Gastroesophageal sphincter (tissue), 4 donors: ENCODE data around the gene GSC2. TPM values are rescaled to one million over a fixed set of nuclear protein-coding genes. Genes with fewer than 3 reads are reported as not detected.

Experiments
- ATAC-seq: fragments of 150-250 bp; one replicate; pipeline ENCODE4 v1.9.1; 2016; ENCODE audit warnings: mild to moderate bottlenecking, moderate library complexity
- H3K27ac ChIP-seq, 4 donors: fragments of 200-600 bp; sonication (generic) in 3 of 4; 1 replicate in 3 of 4; 2 replicates in 1 of 4; pipeline ENCODE4 v1.5.1; 2016 to 2019
- H3K27me3 ChIP-seq: fragments of 200-600 bp; sonication (generic); one replicate; pipeline ENCODE4 v1.5.1; 2019
- H3K36me3 ChIP-seq, 2 donors: fragments of 200-600 bp; sonication (generic); one replicate each; pipeline ENCODE4 v1.5.1; 2019; ENCODE audit warnings: control low read depth in 1 of 2
- H3K4me1 ChIP-seq, 3 donors: fragments of 200-600 bp; sonication (generic); 1 replicate in 2 of 3; 2 replicates in 1 of 3; pipeline ENCODE4 v1.5.1; 2016 to 2019; ENCODE audit warnings: control low read depth in 2 of 3
- H3K4me3 ChIP-seq, 2 donors: fragments of 200-600 bp; sonication (generic); one replicate each; pipeline ENCODE4 v1.5.1; 2019; ENCODE audit warnings: mild to moderate bottlenecking in 1 of 2, moderate library complexity in 1 of 2
- H3K9me3 ChIP-seq, 3 donors: fragments of 200-600 bp; sonication (generic); one replicate each; pipeline ENCODE4 v1.5.1; 2017 to 2019; ENCODE audit warnings: control low read depth in 2 of 3
- EP300 ChIP-seq: sonication (generic); formaldehyde crosslinking; IDR thresholded peaks from one replicate; pipeline ENCODE4 v1.6.1; 2017; ENCODE audit warnings: antibody characterized with exemption, mild to moderate bottlenecking
- POLR2A ChIP-seq, 2 donors: fragments of 450-650 bp; IDR thresholded peaks; one replicate each; pipeline ENCODE4 v1.6.1; 2017; ENCODE audit warnings: antibody characterized with exemption in 2 of 2, mild to moderate bottlenecking in 2 of 2, moderate library complexity in 1 of 2
- POLR2AphosphoS5 ChIP-seq: sonication (generic); formaldehyde crosslinking; IDR thresholded peaks from one replicate; pipeline ENCODE4 v1.6.1; 2017; ENCODE audit warnings: antibody characterized with exemption
- WGBS, 2 donors: methylation state at CpG; one replicate each; pipeline ENCODE4 v1.1.5; 2018; ENCODE audit warnings: low coverage in 1 of 2; 5-methylcytosine and 5-hydroxymethylcytosine counted together
- total RNA-seq, 4 donors: library from RNA; depleted of rRNA; stranded (reverse); fragments of >200 nt; gene quantifications; one replicate each; pipeline ENCODE4 v1.1.0, GENCODE V29; 2016
- TF ChIP-seq, protein P1 (sequence below), 4 experiments: fragments of 200-600 bp in 2 of 4; fragments of 450-650 bp in 2 of 4; sonication (generic) in 1 of 4; IDR thresholded peaks; one replicate each; pipeline ENCODE4 v1.5.1; 2017 to 2019; ENCODE audit warnings: antibody characterized with exemption in 4 of 4, mild to moderate bottlenecking in 2 of 4, moderate library complexity in 2 of 4

Gene GSC2
- total RNA-seq, 4 donors from 2014 or later: not detected

DNA sequence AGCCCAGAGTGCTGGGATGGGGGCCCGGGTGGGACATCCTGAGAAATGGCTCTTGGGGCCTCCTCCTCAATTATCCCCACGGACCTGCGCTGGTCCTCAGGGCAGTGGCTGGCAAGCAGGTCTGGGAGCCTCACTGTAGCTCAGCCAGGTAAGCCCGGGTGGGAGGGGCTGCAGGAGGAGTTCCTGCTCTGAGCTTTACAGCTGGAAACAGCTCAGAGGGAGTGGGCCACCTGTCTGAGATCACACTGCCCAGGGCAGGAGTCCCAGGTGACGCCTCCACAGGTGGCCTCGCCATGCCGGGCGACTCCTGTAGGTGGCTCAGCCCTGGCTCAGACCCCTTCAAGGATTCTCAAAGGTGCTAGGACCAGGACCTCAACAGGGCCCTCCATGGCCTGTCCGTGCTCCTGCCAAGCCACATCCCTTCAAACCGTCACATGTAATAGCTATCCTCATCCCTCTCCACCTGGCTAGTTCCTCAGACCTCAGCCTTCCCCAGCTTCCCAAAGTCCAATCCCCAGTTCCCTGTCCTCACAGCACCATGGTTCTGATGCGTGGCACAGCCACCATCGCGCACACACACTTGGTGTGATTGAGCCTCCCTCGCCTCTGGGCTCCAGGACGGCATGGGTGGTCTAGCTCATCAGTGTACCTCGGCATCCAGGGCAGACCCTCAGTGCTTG is 22.6 kb downstream of the GSC2 start:
- H3K27ac ChIP-seq: no peak overlapping the region
- ATAC-seq: no peak
- peaks cover 0 to 10% (median 5%) of the 10 kb centered on the region in 3 donors for H3K4me1 ChIP-seq
- H3K36me3 ChIP-seq: peaks cover 0 to 12% of the 10 kb centered on the region in 2 donors
- WGBS, 2 donors: 95 to 100% methylated on average over 3 to 7 of the region's 16 CpGs
- H3K27me3 ChIP-seq: no peaks in the 10 kb centered on the region
- no peak overlapping the region for H3K4me3 ChIP-seq
- no peaks in the 10 kb centered on the region for H3K9me3 ChIP-seq
- no peak for TF ChIP-seq POLR2A (IDR thresholded peaks at IDR 0.05)
- TF ChIP-seq, protein P1, sequence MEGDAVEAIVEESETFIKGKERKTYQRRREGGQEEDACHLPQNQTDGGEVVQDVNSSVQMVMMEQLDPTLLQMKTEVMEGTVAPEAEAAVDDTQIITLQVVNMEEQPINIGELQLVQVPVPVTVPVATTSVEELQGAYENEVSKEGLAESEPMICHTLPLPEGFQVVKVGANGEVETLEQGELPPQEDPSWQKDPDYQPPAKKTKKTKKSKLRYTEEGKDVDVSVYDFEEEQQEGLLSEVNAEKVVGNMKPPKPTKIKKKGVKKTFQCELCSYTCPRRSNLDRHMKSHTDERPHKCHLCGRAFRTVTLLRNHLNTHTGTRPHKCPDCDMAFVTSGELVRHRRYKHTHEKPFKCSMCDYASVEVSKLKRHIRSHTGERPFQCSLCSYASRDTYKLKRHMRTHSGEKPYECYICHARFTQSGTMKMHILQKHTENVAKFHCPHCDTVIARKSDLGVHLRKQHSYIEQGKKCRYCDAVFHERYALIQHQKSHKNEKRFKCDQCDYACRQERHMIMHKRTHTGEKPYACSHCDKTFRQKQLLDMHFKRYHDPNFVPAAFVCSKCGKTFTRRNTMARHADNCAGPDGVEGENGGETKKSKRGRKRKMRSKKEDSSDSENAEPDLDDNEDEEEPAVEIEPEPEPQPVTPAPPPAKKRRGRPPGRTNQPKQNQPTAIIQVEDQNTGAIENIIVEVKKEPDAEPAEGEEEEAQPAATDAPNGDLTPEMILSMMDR (IDR thresholded peaks at IDR 0.05): no peak
- no peak for TF ChIP-seq POLR2AphosphoS5
- no peak for TF ChIP-seq EP300

DNA sequence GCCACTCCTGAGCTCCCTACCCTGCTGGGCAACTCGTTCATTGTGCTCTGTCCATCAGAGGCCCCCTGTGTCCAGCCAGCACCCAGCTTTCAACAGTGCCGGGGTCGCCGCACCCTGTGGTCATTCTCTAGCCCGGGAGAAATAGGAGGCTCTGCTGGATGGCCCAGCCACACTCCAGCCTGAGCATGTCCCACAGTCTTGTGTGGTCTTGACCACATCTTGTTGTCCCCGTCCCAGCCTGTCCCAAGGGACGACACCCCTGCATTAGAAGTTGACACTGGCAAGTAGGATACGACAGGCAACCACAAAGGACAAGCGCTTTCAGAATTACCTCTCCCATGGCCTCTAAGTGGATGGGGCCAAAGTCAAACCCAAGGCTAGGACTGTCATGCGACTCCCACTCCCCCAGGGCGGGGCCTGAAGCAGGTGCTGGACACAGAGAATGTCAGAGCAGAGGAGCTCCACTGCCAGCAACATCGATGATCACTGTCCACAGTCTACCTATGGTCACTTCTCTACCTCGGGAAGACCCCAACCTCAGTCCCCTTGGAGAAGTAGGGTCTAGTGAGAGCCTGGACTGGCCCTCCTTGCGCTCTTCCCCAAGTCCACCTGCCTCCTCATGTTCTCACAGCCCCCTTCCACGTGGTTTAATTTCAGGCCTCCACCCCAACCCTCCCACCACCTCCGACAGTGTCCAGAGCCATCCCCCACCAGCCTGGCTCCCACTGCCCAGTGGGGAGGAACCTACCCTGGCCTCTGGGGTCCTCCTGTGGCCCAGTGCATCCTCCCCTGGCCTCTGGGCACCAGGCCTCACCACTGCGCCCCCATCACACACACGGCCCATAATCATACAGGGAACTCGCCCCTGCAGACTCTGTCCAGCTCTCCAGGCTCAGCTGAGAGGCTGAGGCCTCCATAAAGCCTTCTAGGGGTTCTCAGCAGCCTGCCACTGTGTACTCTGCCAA is 23.5 kb downstream of the GSC2 start:
- H3K27ac ChIP-seq: no peak overlapping the region
- H3K4me3 ChIP-seq: no peak overlapping the region
- ATAC-seq: no peak
- WGBS, 2 donors: 89% methylated on average over 8 of the region's 19 CpGs; no CpG with 5 or more reads in 1 of the 2 donors
- no peaks in the 10 kb centered on the region for H3K9me3 ChIP-seq
- peaks cover 0 to 10% (median 5%) of the 10 kb centered on the region in 3 donors for H3K4me1 ChIP-seq
- H3K36me3 ChIP-seq: peaks cover 0 to 3% of the 10 kb centered on the region in 2 donors
- TF ChIP-seq, protein P1 (IDR thresholded peaks at IDR 0.05): no peak
- TF ChIP-seq EP300: no peak
- TF ChIP-seq POLR2A (IDR thresholded peaks at IDR 0.05): no peak
- TF ChIP-seq POLR2AphosphoS5: no peak
- H3K27me3 ChIP-seq: no peaks in the 10 kb centered on the region

DNA sequence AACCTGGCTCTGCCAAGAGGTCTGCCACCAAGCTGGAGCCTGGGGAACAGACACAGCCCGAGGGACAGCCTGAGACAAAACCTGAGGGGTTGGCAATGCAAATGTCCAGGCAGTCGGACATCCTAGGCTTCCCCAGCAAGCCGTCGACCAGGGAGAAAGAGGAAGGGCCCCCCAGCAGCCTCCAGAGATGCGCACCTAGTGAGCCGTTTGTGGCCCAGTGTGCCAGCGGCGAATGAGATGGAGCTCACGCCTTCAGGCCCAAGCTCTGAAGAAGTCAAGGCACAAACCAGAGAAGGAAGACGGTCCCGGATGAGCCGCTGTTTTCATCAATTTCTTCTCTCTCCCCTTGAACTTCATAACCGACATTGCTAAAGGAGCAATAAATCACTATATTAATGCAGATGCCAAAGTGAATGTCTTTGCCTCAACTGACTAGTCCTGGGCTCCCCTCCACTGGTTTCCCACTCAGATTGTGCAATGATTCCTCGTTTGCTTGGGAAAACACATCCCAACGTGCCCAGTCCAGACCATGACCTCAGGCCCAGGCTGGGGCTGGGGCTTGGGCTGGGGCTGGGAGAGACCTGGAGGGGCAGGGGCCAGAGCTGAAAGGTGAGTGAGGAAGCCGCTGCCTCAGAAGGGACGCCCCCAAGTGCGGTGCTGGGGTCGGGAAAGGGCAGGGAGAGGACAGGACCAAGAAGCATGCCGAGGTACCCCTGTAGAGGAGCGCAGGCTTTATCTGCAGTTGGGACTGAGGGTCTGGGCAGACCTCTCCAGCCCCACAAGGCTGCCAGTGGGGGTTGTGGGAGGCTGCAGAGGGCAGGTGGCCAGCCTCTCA is 24.4 kb downstream of the GSC2 start:
- Histone ChIP-seq H3K9me3 (no peaks in the 10 kb centered on the region), H3K4me3 (no peak overlapping the region), H3K27ac (no peak overlapping the region), H3K27me3 (no peaks in the 10 kb centered on the region), H3K4me1 (peaks cover 0 to 18% (median 8%) of the 10 kb centered on the region in 3 donors), H3K36me3 (no peaks in the 10 kb centered on the region)
- ATAC-seq: no peak
- TF ChIP-seq, protein P1 (IDR thresholded peaks at IDR 0.05): no peak
- no peak for TF ChIP-seq POLR2A (IDR thresholded peaks at IDR 0.05)
- TF ChIP-seq EP300: no peak
- TF ChIP-seq POLR2AphosphoS5: no peak
- 69 to 80% methylated on average over 5 to 7 of the region's 21 CpGs for WGBS, 2 donors

DNA sequence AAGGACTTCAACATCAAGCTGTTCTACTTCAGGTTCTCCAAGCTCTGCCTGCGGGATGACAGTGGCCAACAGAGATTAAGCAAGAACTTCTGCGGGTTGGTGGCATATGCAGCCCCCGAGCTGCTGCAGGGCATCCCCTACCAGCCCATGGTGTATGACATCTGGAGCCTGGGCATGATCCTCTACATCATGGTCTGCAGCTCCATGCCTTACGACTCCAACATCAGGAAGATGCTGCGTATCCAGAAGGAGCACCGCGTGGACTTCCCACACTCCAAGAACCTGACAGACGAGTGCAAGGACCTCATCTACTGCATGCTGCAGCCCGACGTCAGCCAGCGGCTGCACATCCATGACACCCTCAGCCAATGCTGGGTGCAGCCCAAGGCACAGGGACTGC is 25.1 kb downstream of the GSC2 start:
- 93% methylated on average over 3 of the region's 11 CpGs; no CpG with 5 or more reads in 1 of the 2 donors for WGBS, 2 donors
- TF ChIP-seq EP300 (no peak), POLR2AphosphoS5 (no peak), POLR2A (IDR thresholded peaks at IDR 0.05) (no peak)
- TF ChIP-seq, protein P1 (IDR thresholded peaks at IDR 0.05): no peak
- no peak for ATAC-seq
- Histone ChIP-seq H3K4me3 (no peak overlapping the region), H3K4me1 (peaks cover 0 to 25% (median 15%) of the 10 kb centered on the region in 3 donors), H3K27ac (no peak overlapping the region), H3K9me3 (no peaks in the 10 kb centered on the region), H3K36me3 (no peaks in the 10 kb centered on the region), H3K27me3 (no peaks in the 10 kb centered on the region)
